T-helper 17 cell (primary cell): ENCODE data around the gene SV2C. TPM values are rescaled to one million over a fixed set of nuclear protein-coding genes. Genes with fewer than 3 reads are reported as not detected.

Experiments
- ATAC-seq: fragments of 150-1000 bp; cut with Tn5 transposase; 2 replicates; pipeline ENCODE4 v1.10.0; 2021; ENCODE audit warnings: mild to moderate bottlenecking, moderate library complexity
- DNase-seq, 3 donors: peaks; one replicate each; pipeline versions ENCODE4 v3.0.0 to v3.0.0-alpha.2; 2020 to 2021
- H3K9me3 ChIP-seq: one replicate; pipeline ENCODE4 v1.7.0; 2013; ENCODE audit warnings: low read length, mild to moderate bottlenecking; ENCODE audit not compliant: control insufficient read depth, poor library complexity, severe bottlenecking
- H3K27ac Mint-ChIP-seq: one replicate; pipeline ENCODE4 v1.8.0; 2022; ENCODE audit warnings: mild to moderate bottlenecking, moderate library complexity, mixed read lengths
- H3K27me3 Mint-ChIP-seq: one replicate; pipeline ENCODE4 v1.8.0; 2022; ENCODE audit warnings: mixed read lengths
- H3K36me3 Mint-ChIP-seq: one replicate; pipeline ENCODE4 v1.8.0; 2022; ENCODE audit warnings: low read depth, mixed read lengths
- H3K4me1 Mint-ChIP-seq: one replicate; pipeline ENCODE4 v1.8.0; 2022; ENCODE audit warnings: mild to moderate bottlenecking, mixed read lengths
- H3K4me3 Mint-ChIP-seq: one replicate; pipeline ENCODE4 v1.8.0; 2022; ENCODE audit warnings: mild to moderate bottlenecking, moderate library complexity, mixed read lengths
- total RNA-seq, 4 donors: library from RNA in 2 of 4; stranded (reverse) in 2 of 4; gene quantifications; one replicate each; pipeline ENCODE4 v1.2.3 and lab custom pipeline; 2022 to 2026

The SV2C gene
- total RNA-seq, 2 donors from 2014 or later, result 0.02 to 0.18 TPM

GRCh38 chr5:76125346-76125745, 42.2 kb downstream of the SV2C start:
- DNase-seq (no peak), ATAC-seq (no peak)
- H3K36me3 Mint-ChIP-seq, result no peaks in the 10 kb centered on the region
- no peak overlapping the region for H3K4me3 Mint-ChIP-seq
- H3K9me3 ChIP-seq, result no peaks in the 10 kb centered on the region
- H3K27ac Mint-ChIP-seq, result no peak overlapping the region
- H3K27me3 Mint-ChIP-seq, result peaks cover 45% of the 10 kb centered on the region
- no peaks in the 10 kb centered on the region for H3K4me1 Mint-ChIP-seq

GRCh38 chr5:76125888-76126287, 42.7 kb downstream of the SV2C start:
- no peaks in the 10 kb centered on the region for H3K36me3 Mint-ChIP-seq
- no peaks in the 10 kb centered on the region for H3K4me1 Mint-ChIP-seq
- no peak overlapping the region for H3K4me3 Mint-ChIP-seq
- H3K27ac Mint-ChIP-seq, result no peak overlapping the region
- peaks cover 51% of the 10 kb centered on the region for H3K27me3 Mint-ChIP-seq
- no peaks in the 10 kb centered on the region for H3K9me3 ChIP-seq
- no peak for DNase-seq
- no peak for ATAC-seq

- H3K36me3 Mint-ChIP-seq, result no peaks in the 10 kb centered on the region
- H3K27ac Mint-ChIP-seq, result no peak overlapping the region
- no peaks in the 10 kb centered on the region for H3K4me1 Mint-ChIP-seq
- no peaks in the 10 kb centered on the region for H3K9me3 ChIP-seq
- H3K27me3 Mint-ChIP-seq, result peaks cover 35% of the 10 kb centered on the region
- no peak for ATAC-seq
- DNase-seq, result no peak
- H3K4me3 Mint-ChIP-seq, result no peak overlapping the region
These were observed 50.8 kb downstream of the SV2C start for GRCh38 chr5:76134003-76134402.

- no peak overlapping the region for H3K4me3 Mint-ChIP-seq
- no peaks in the 10 kb centered on the region for H3K4me1 Mint-ChIP-seq
- H3K27ac Mint-ChIP-seq, result no peak overlapping the region
- no peaks in the 10 kb centered on the region for H3K9me3 ChIP-seq
- peaks cover 40% of the 10 kb centered on the region for H3K27me3 Mint-ChIP-seq
- H3K36me3 Mint-ChIP-seq, result no peaks in the 10 kb centered on the region
- ATAC-seq, result no peak
- no peak for DNase-seq
These were observed 51.5 kb downstream of the SV2C start for GRCh38 chr5:76134646-76135045.

- H3K4me1 Mint-ChIP-seq, result no peaks in the 10 kb centered on the region
These were observed 54.8 kb downstream of the SV2C start for GRCh38 chr5:76137887-76138542.

GRCh38 chr5:76143884-76144283, 60.7 kb downstream of the SV2C start:
- no peaks in the 10 kb centered on the region for H3K4me1 Mint-ChIP-seq
- no peak for ATAC-seq
- H3K27ac Mint-ChIP-seq, result no peak overlapping the region
- peaks cover 6% of the 10 kb centered on the region for H3K27me3 Mint-ChIP-seq
- no peaks in the 10 kb centered on the region for H3K36me3 Mint-ChIP-seq
- DNase-seq, result no peak
- no peak overlapping the region for H3K4me3 Mint-ChIP-seq
- no peaks in the 10 kb centered on the region for H3K9me3 ChIP-seq

More at GRCh38 chr5:76137887-76138542, 54.8 kb downstream of the SV2C start:
- no peak overlapping the region for H3K4me3 Mint-ChIP-seq
- H3K36me3 Mint-ChIP-seq, result no peaks in the 10 kb centered on the region
- DNase-seq, result no peak
- H3K27ac Mint-ChIP-seq, result no peak overlapping the region
- H3K27me3 Mint-ChIP-seq, result peaks cover 32% of the 10 kb centered on the region
- no peaks in the 10 kb centered on the region for H3K9me3 ChIP-seq
- no peak for ATAC-seq

- Mint-ChIP-seq H3K4me1 (no peaks in the 10 kb centered on the region), H3K4me3 (no peak overlapping the region), H3K36me3 (no peaks in the 10 kb centered on the region), H3K27me3 (no peaks in the 10 kb centered on the region), H3K27ac (no peak overlapping the region)
- H3K9me3 ChIP-seq, result no peaks in the 10 kb centered on the region
- no peak for ATAC-seq
- no peak for DNase-seq
These were observed 61.5 kb downstream of the SV2C start for GRCh38 chr5:76144513-76145274.

- no peak for DNase-seq
- H3K27ac Mint-ChIP-seq, result no peak overlapping the region
These were observed 62.8 kb downstream of the SV2C start for GRCh38 chr5:76145945-76146344.

GRCh38 chr5:76149636-76150035, 66.5 kb downstream of the SV2C start:
- no peak for DNase-seq
- H3K27me3 Mint-ChIP-seq, result peaks cover 22% of the 10 kb centered on the region
- H3K27ac Mint-ChIP-seq, result no peak overlapping the region
- H3K9me3 ChIP-seq, result no peaks in the 10 kb centered on the region
- H3K4me1 Mint-ChIP-seq, result no peaks in the 10 kb centered on the region
- ATAC-seq, result no peak
- H3K4me3 Mint-ChIP-seq, result no peak overlapping the region
- H3K36me3 Mint-ChIP-seq, result peaks cover 5% of the 10 kb centered on the region

More at GRCh38 chr5:76145945-76146344, 62.8 kb downstream of the SV2C start:
- Mint-ChIP-seq H3K27me3 (peaks cover 3% of the 10 kb centered on the region), H3K4me3 (no peak overlapping the region), H3K36me3 (no peaks in the 10 kb centered on the region), H3K4me1 (no peaks in the 10 kb centered on the region)
- ATAC-seq, result no peak
- H3K9me3 ChIP-seq, result no peaks in the 10 kb centered on the region

GRCh38 chr5:76152161-76152560, 69.0 kb downstream of the SV2C start:
- no peak for ATAC-seq
- H3K27ac Mint-ChIP-seq, result no peak overlapping the region
- DNase-seq, result no peak
- H3K9me3 ChIP-seq, result no peaks in the 10 kb centered on the region
- peaks cover 22% of the 10 kb centered on the region for H3K27me3 Mint-ChIP-seq
- H3K4me1 Mint-ChIP-seq, result no peaks in the 10 kb centered on the region
- peaks cover 7% of the 10 kb centered on the region for H3K36me3 Mint-ChIP-seq
- no peak overlapping the region for H3K4me3 Mint-ChIP-seq

GRCh38 chr5:76152700-76153099, 69.5 kb downstream of the SV2C start:
- no peak overlapping the region for H3K27ac Mint-ChIP-seq
- H3K36me3 Mint-ChIP-seq, result peaks cover 7% of the 10 kb centered on the region
- no peaks in the 10 kb centered on the region for H3K4me1 Mint-ChIP-seq
- no peaks in the 10 kb centered on the region for H3K9me3 ChIP-seq
- H3K4me3 Mint-ChIP-seq, result no peak overlapping the region
- DNase-seq (no peak), ATAC-seq (no peak)
- H3K27me3 Mint-ChIP-seq, result peaks cover 22% of the 10 kb centered on the region

- Mint-ChIP-seq H3K4me1 (no peaks in the 10 kb centered on the region), H3K27ac (no peak overlapping the region), H3K36me3 (peaks cover 7% of the 10 kb centered on the region), H3K27me3 (peaks cover 22% of the 10 kb centered on the region), H3K4me3 (no peak overlapping the region)
- H3K9me3 ChIP-seq, result no peaks in the 10 kb centered on the region
- DNase-seq (no peak), ATAC-seq (no peak)
These were observed 70.1 kb downstream of the SV2C start for GRCh38 chr5:76153271-76153670.

- H3K36me3 Mint-ChIP-seq, result peaks cover 7% of the 10 kb centered on the region
- no peak overlapping the region for H3K4me3 Mint-ChIP-seq
- H3K9me3 ChIP-seq, result no peaks in the 10 kb centered on the region
- ATAC-seq, result no peak
- H3K4me1 Mint-ChIP-seq, result no peaks in the 10 kb centered on the region
- no peak overlapping the region for H3K27ac Mint-ChIP-seq
- H3K27me3 Mint-ChIP-seq, result peaks cover 22% of the 10 kb centered on the region
- DNase-seq, result no peak
These were observed 71.0 kb downstream of the SV2C start for GRCh38 chr5:76154009-76154690.
